Pancreas (tissue), 10 donors: ENCODE data around the gene CLDN18. TPM values are rescaled to one million over a fixed set of nuclear protein-coding genes. Genes with fewer than 3 reads are reported as not detected.

ENCODE experiments used
- ATAC-seq, 4 donors: fragments of 200-7000 bp; cut with Tn5 transposase; one replicate each; pipeline versions ENCODE4 v1.8.0 to v1.9.1; 2020; ENCODE audit warnings: mild to moderate bottlenecking in 4 of 4, moderate library complexity in 4 of 4
- DNase-seq, 6 donors: peaks; one replicate each; pipeline ENCODE4 v3.0.0-alpha.2; 2020
- FAIRE-seq: peaks from 2 replicates; lab custom pipeline; 2012; peaks lifted over from hg19 to GRCh38; lab: Jason Lieb, UNC
- H3K27ac ChIP-seq, 4 donors: fragments of 200-600 bp; sonication (generic); 1 replicate in 3 of 4; 2 replicates in 1 of 4; pipeline versions ENCODE4 v1.5.0 to v1.8.0; 2020
- H3K27me3 ChIP-seq, 4 donors: fragments of 200-600 bp; one replicate each; pipeline ENCODE4 v1.8.0; 2021
- H3K36me3 ChIP-seq, 3 donors: fragments of 200-600 bp; sonication (generic) in 1 of 3; one replicate each; pipeline versions ENCODE4 v1.5.0 to v1.8.0; 2020 to 2021
- H3K4me1 ChIP-seq, 3 donors: fragments of 200-600 bp; one replicate each; pipeline ENCODE4 v1.8.0; 2021
- H3K4me3 ChIP-seq, 4 donors: fragments of 200-600 bp; sonication (generic) in 2 of 4; one replicate each; pipeline versions ENCODE4 v1.5.0 to v1.8.0; 2020 to 2021
- H3K9me3 ChIP-seq, 4 donors: fragments of 200-600 bp; one replicate each; pipeline ENCODE4 v1.8.0; 2021
- WGBS, 2 donors: extraction: QIAGEN DNeasy Blood & Tissue Kit; methylation state at CpG; one replicate each; pipeline ENCODE4 v1.1.7; 2013; 5-methylcytosine and 5-hydroxymethylcytosine counted together
- intact Hi-C, 3 donors: fragments of 100-400 bp; cut with DNase I; formaldehyde crosslinking; loops; one replicate each; pipeline versions ENCODE4 v1.11.1 to v1.14.2; 2022
- polyA plus RNA-seq, 2 donors: library from polyadenylated mRNA; stranded (reverse); fragments of 200-250 nt; gene quantifications; one replicate each; pipeline ENCODE4 v1.2.3, GENCODE V29; 2013
- total RNA-seq, 6 donors: library from RNA; stranded (reverse); fragmentation: NEBNext Ultra II Directional in 4 of 6; extraction: Animal tissue kit (Norgen Biotek cat#: 25700) in 4 of 6; gene quantifications; one replicate each; pipeline versions ENCODE4 v1.2.1 to v1.2.4, GENCODE V29; 2021 to 2023
- TF ChIP-seq, protein P1 (sequence below), 4 donors: fragments of 200-600 bp; sonication (generic) in 3 of 4; IDR thresholded peaks; one replicate each; pipeline versions ENCODE4 v1.5.0 to v1.8.0; 2021; ENCODE audit warnings: antibody characterized with exemption in 4 of 4
- donor health status: healthy with polysubstance abuse.
- donor health status: DM: no; HTN: no; CAD: no; lungs with moderate emphysema.
- donor health status: DM: no; HTN: no; CAD: no.
- donor health status: control.
- donor health status: control.
- donor health status: Bipolar disorder and iron deficiency.
- donor health status: DM: yes; HTN: yes; CAD: no.
- donor health status: DM: no; HTN: no; CAD: no.
- donor health status: DM: no; HTN: no; CAD: no.
- donor health status: DM: yes; HTN: yes; CAD: no.

CLDN18 gene
- total and polyA plus RNA-seq, 8 donors, result 0.04 to 8.1 (median 2.0) TPM; not detected in 4

DNA sequence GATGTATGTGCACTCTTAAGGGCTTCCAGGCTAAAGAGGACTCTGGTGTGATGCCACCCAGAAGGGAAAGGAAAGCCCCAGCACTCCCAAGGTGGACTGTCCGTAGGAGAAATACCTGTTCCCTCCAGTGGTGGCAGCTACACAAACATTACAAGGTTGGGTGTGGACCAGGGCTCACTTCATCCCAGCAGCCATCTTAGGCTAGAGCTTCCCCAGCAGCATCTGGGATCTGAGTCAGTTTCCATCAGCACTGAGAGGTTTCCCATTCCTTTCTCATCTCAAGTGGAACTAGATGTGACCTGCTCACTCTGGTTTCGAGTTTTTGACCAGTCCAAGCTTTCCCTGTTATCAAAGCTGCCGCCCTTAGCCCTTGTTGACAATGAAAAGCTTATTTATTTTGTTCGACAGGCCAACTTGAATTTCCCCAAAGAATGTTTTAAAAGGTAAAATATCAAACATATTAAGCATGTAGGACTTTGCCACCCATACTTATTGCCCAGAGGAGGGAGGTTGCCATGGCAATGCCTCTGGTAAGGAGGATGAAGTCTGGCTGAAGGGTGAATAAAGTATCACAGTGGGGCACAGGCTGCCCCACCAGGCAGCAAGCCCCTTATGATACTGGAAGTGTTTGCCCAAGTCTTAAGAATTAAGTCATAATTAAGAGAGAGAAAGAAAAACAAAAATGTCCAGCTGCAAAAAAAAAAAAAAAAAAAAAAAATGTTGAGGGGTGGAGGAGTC, 28.9 kb downstream of the CLDN18 start:
- no peak overlapping the region for H3K4me3 ChIP-seq
- no peaks in the 10 kb centered on the region for H3K36me3 ChIP-seq
- WGBS, 2 donors, result 67 to 85% methylated on average over 4 of the region's 4 CpGs
- ATAC-seq (no peak), FAIRE-seq (no peak), DNase-seq (no peak)
- H3K27me3 ChIP-seq, result no peaks in the 10 kb centered on the region
- no peaks in the 10 kb centered on the region for H3K4me1 ChIP-seq
- no peak overlapping the region for H3K27ac ChIP-seq
- intact Hi-C loops, result no loop called here
- TF ChIP-seq, protein P1, sequence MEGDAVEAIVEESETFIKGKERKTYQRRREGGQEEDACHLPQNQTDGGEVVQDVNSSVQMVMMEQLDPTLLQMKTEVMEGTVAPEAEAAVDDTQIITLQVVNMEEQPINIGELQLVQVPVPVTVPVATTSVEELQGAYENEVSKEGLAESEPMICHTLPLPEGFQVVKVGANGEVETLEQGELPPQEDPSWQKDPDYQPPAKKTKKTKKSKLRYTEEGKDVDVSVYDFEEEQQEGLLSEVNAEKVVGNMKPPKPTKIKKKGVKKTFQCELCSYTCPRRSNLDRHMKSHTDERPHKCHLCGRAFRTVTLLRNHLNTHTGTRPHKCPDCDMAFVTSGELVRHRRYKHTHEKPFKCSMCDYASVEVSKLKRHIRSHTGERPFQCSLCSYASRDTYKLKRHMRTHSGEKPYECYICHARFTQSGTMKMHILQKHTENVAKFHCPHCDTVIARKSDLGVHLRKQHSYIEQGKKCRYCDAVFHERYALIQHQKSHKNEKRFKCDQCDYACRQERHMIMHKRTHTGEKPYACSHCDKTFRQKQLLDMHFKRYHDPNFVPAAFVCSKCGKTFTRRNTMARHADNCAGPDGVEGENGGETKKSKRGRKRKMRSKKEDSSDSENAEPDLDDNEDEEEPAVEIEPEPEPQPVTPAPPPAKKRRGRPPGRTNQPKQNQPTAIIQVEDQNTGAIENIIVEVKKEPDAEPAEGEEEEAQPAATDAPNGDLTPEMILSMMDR (IDR thresholded peaks at IDR 0.05), result no peak
- no peaks in the 10 kb centered on the region for H3K9me3 ChIP-seq

DNA sequence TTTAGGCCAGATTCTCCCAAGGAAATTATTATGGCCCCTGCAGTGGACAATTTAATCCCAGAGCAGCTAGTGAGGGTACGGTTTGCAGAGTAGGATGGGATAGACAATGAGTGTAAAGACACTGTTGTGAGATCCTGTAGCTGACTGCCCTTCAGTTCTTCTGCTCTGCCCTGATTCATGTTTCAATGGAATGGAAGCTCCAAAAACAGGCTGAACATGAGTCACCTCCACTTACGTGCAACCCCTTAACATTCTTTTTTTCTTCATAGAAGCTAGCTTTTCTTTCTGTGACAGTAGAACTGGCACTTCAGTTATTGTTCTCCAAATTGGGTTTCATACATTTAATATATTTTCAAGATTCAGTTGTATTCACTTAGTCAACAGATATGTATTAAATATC, 32.1 kb downstream of the CLDN18 start:
- H3K4me3 ChIP-seq, result no peak overlapping the region
- no peaks in the 10 kb centered on the region for H3K9me3 ChIP-seq
- TF ChIP-seq, protein P1 (IDR thresholded peaks at IDR 0.05), result no peak
- H3K27me3 ChIP-seq, result no peaks in the 10 kb centered on the region
- H3K36me3 ChIP-seq, result no peaks in the 10 kb centered on the region
- DNase-seq (no peak), ATAC-seq (no peak), FAIRE-seq (no peak)
- intact Hi-C loops, result no loop called here
- no peaks in the 10 kb centered on the region for H3K4me1 ChIP-seq
- 68 to 74% methylated on average over 2 of the region's 2 CpGs for WGBS, 2 donors
- H3K27ac ChIP-seq, result no peak overlapping the region

DNA sequence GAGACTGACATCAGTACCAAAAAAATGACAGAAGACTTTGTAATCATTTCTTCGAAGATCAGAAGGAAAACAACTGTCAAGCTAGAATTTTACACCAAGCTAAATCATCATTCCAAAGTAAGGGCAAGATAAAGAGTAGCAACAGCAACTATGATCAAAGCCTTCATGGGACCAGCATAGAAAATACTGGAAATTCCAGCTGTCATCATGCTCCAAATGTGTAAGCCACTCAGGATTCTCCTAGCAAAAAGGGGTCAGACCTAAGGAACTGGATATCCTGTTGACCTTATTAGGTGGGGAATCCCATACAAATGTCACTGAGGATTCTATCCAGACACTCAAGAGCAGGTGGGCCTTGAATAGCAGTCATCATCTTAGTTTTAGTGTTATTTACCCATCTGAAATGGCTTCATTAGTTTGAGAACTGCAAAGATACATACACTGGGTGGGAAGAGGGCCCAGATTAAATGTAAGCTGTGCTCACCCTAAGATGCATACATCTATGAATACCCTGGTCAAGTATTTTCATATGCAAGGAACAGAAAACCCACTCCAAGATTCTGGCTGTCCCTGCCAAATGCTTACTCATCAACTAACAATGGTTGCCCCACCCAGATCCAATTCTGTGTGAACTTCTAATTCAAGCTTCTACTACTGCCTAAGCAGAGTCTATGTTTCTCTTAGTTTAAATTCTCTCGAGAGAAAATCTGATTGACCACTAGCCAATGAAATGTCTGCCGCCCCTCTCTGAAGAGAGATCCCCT, 33.5 kb downstream of the CLDN18 start:
- no peaks in the 10 kb centered on the region for H3K27me3 ChIP-seq
- intact Hi-C loops, result no loop called here
- no peak for DNase-seq
- no peak overlapping the region for H3K27ac ChIP-seq
- WGBS, 2 donors, result 79% methylated on average over 3 of the region's 3 CpGs
- no peak for ATAC-seq
- H3K9me3 ChIP-seq, result no peaks in the 10 kb centered on the region
- TF ChIP-seq, protein P1 (IDR thresholded peaks at IDR 0.05), result no peak
- no peak for FAIRE-seq
- no peaks in the 10 kb centered on the region for H3K4me1 ChIP-seq
- H3K36me3 ChIP-seq, result no peaks in the 10 kb centered on the region
- no peak overlapping the region for H3K4me3 ChIP-seq

DNA sequence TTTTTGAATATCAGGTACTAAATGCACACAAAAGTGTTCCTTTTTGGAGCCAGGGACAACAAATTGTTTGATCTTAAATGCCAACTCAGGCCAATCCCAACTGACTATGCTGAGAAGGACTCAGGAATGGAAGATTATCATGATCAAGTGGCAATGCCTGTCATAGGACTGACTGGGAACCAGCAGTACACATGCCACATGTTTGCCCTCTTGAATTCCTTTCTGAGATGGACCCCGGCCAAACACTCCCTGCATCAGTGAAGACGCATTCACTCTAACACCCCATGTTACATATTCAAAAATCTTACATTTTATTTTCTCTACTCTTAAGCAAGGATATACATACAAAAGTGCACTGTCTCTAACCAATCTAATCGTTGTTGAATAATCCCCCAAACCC, 36.1 kb downstream of the CLDN18 start:
- no peaks in the 10 kb centered on the region for H3K36me3 ChIP-seq
- ATAC-seq (no peak), FAIRE-seq (no peak), DNase-seq (no peak)
- 73 to 75% methylated on average over 3 of the region's 3 CpGs for WGBS, 2 donors
- TF ChIP-seq, protein P1 (IDR thresholded peaks at IDR 0.05), result no peak
- no peaks in the 10 kb centered on the region for H3K4me1 ChIP-seq
- no peak overlapping the region for H3K27ac ChIP-seq
- H3K27me3 ChIP-seq, result no peaks in the 10 kb centered on the region
- no peak overlapping the region for H3K4me3 ChIP-seq
- no peaks in the 10 kb centered on the region for H3K9me3 ChIP-seq
- intact Hi-C loops, result no loop called here

DNA sequence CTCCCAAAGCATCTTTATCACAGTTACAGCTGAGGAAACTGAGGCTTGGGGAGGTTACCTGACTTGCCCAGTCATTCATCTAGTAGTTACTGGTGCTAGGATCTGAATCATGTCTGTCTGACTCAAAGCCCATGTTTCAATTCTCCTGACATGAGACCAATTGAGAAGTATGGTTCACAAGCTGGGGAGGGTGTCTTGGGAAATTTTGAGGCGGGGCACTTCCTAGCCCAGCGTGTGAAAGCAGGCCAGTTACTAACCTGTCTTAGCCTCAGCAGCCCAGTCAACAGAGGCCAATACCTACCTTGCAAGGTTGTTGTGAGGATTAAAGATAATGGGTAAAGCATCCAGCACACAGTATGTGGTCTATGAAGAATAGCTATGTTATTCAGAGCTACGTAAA, 37.0 kb downstream of the CLDN18 start:
- no peak for ATAC-seq

More for the DNA sequence above, 37.0 kb downstream of the CLDN18 start:
- H3K36me3 ChIP-seq, result no peaks in the 10 kb centered on the region
- TF ChIP-seq, protein P1 (IDR thresholded peaks at IDR 0.05), result no peak
- no peak for DNase-seq
- 49% methylated on average over 3 of the region's 3 CpGs for WGBS, 2 donors
- H3K27ac ChIP-seq, result no peak overlapping the region
- intact Hi-C loops, result no loop called here
- H3K27me3 ChIP-seq, result no peaks in the 10 kb centered on the region
- H3K4me3 ChIP-seq, result no peak overlapping the region
- H3K9me3 ChIP-seq, result no peaks in the 10 kb centered on the region
- H3K4me1 ChIP-seq, result no peaks in the 10 kb centered on the region
- FAIRE-seq, result no peak
